Effector memory CD4-positive, alpha-beta T cell (primary cell): Measurements from ENCODE around the gene NKAIN1.

Source experiments
- DNase-seq, 3 donors: peaks; one replicate each; pipeline ENCODE4 v3.0.0-alpha.2; 2020
- H3K27ac ChIP-seq: 2 replicates; pipeline ENCODE4 v1.7.0; 2013; ENCODE audit warnings: mild to moderate bottlenecking, low read length, moderate library complexity; ENCODE audit not compliant: insufficient read depth, poor library complexity, severe bottlenecking
- H3K27me3 ChIP-seq: replicated peaks from 2 replicates; pipeline ENCODE4 v1.7.0; 2013; ENCODE audit warnings: mild to moderate bottlenecking, low read length; ENCODE audit not compliant: insufficient read depth, control insufficient read depth, poor library complexity, severe bottlenecking
- H3K36me3 ChIP-seq: 2 replicates; pipeline ENCODE4 v1.7.0; 2013; ENCODE audit warnings: mild to moderate bottlenecking, low read length, moderate library complexity; ENCODE audit not compliant: control insufficient read depth, insufficient read depth
- H3K4me1 ChIP-seq: 2 replicates; pipeline ENCODE4 v1.7.0; 2013; ENCODE audit warnings: low read length, mild to moderate bottlenecking; ENCODE audit not compliant: control insufficient read depth, insufficient read depth, poor library complexity, severe bottlenecking
- H3K4me3 ChIP-seq: 2 replicates; pipeline ENCODE4 v1.7.0; 2013; ENCODE audit warnings: low read length, low read depth, mild to moderate bottlenecking; ENCODE audit not compliant: insufficient read depth, poor library complexity, severe bottlenecking
- H3K9me3 ChIP-seq: 2 replicates; pipeline ENCODE4 v1.7.0; 2013; ENCODE audit warnings: mild to moderate bottlenecking, low read length, moderate library complexity; ENCODE audit not compliant: control insufficient read depth

The NKAIN1 gene

GRCh38 chr1:31238612-31238985 is 1.1 kb downstream of the NKAIN1 start:
- no peak overlapping the region for H3K4me3 ChIP-seq

GRCh38 chr1:31234870-31235269 is 4.8 kb downstream of the NKAIN1 start:
- H3K4me3 ChIP-seq = no peak overlapping the region
- peaks cover 12% of the 10 kb centered on the region for H3K27me3 ChIP-seq
- DNase-seq = no peak

More at GRCh38 chr1:31238612-31238985, 1.1 kb downstream of the NKAIN1 start:
- H3K27me3 ChIP-seq = peaks cover 18% of the 10 kb centered on the region
- H3K9me3 ChIP-seq = no peaks in the 10 kb centered on the region
- peaks cover 7% of the 10 kb centered on the region for H3K4me1 ChIP-seq
- H3K27ac ChIP-seq = no peak overlapping the region
- H3K36me3 ChIP-seq = no peaks in the 10 kb centered on the region
- no peak for DNase-seq

GRCh38 chr1:31234123-31234708 is 5.5 kb downstream of the NKAIN1 start:
- no peak overlapping the region for H3K27ac ChIP-seq
- no peaks in the 10 kb centered on the region for H3K9me3 ChIP-seq
- H3K4me1 ChIP-seq = peaks cover 6% of the 10 kb centered on the region
- H3K36me3 ChIP-seq = no peaks in the 10 kb centered on the region
- H3K27me3 ChIP-seq = peaks cover 10% of the 10 kb centered on the region
- H3K4me3 ChIP-seq = no peak overlapping the region
- no peak for DNase-seq

More at GRCh38 chr1:31234870-31235269, 4.8 kb downstream of the NKAIN1 start:
- Histone ChIP-seq H3K27ac (no peak overlapping the region), H3K36me3 (no peaks in the 10 kb centered on the region), H3K9me3 (no peaks in the 10 kb centered on the region), H3K4me1 (peaks cover 7% of the 10 kb centered on the region)

- H3K36me3 ChIP-seq = no peaks in the 10 kb centered on the region
- no peak overlapping the region for H3K4me3 ChIP-seq
- no peaks in the 10 kb centered on the region for H3K4me1 ChIP-seq
- H3K27me3 ChIP-seq = peaks cover 10% of the 10 kb centered on the region
- no peaks in the 10 kb centered on the region for H3K9me3 ChIP-seq
- no peak overlapping the region for H3K27ac ChIP-seq
- DNase-seq = no peak
These were observed 7.0 kb downstream of the NKAIN1 start for GRCh38 chr1:31232689-31233088.

GRCh38 chr1:31231802-31232201 is 7.9 kb downstream of the NKAIN1 start:
- H3K4me3 ChIP-seq = no peak overlapping the region
- H3K27me3 ChIP-seq = peaks cover 5% of the 10 kb centered on the region
- H3K36me3 ChIP-seq = no peaks in the 10 kb centered on the region
- no peak overlapping the region for H3K27ac ChIP-seq
- H3K9me3 ChIP-seq = no peaks in the 10 kb centered on the region
- no peaks in the 10 kb centered on the region for H3K4me1 ChIP-seq
- DNase-seq = no peak

- DNase-seq = no peak
- Histone ChIP-seq H3K9me3 (no peaks in the 10 kb centered on the region), H3K36me3 (no peaks in the 10 kb centered on the region), H3K4me1 (no peaks in the 10 kb centered on the region), H3K4me3 (no peak overlapping the region), H3K27me3 (no peaks in the 10 kb centered on the region), H3K27ac (no peak overlapping the region)
These were observed 9.3 kb downstream of the NKAIN1 start for GRCh38 chr1:31230378-31230777.

GRCh38 chr1:31228986-31229385 is 10.7 kb downstream of the NKAIN1 start:
- no peak overlapping the region for H3K27ac ChIP-seq
- H3K27me3 ChIP-seq = no peaks in the 10 kb centered on the region
- H3K36me3 ChIP-seq = no peaks in the 10 kb centered on the region
- no peak overlapping the region for H3K4me3 ChIP-seq
- no peaks in the 10 kb centered on the region for H3K9me3 ChIP-seq
- no peak for DNase-seq
- no peaks in the 10 kb centered on the region for H3K4me1 ChIP-seq

GRCh38 chr1:31227891-31228568 is 11.7 kb downstream of the NKAIN1 start:
- Histone ChIP-seq H3K27ac (no peak overlapping the region), H3K9me3 (no peaks in the 10 kb centered on the region), H3K4me1 (no peaks in the 10 kb centered on the region), H3K36me3 (no peaks in the 10 kb centered on the region), H3K27me3 (no peaks in the 10 kb centered on the region), H3K4me3 (no peak overlapping the region)
- no peak for DNase-seq

- Histone ChIP-seq H3K27ac (no peak overlapping the region), H3K4me1 (no peaks in the 10 kb centered on the region), H3K9me3 (no peaks in the 10 kb centered on the region), H3K4me3 (no peak overlapping the region), H3K36me3 (no peaks in the 10 kb centered on the region), H3K27me3 (no peaks in the 10 kb centered on the region)
- no peak for DNase-seq
These were observed 15.6 kb downstream of the NKAIN1 start for GRCh38 chr1:31224068-31224467.

GRCh38 chr1:31222176-31222575 is 17.5 kb downstream of the NKAIN1 start:
- H3K27ac ChIP-seq = no peak overlapping the region
- no peak for DNase-seq
- H3K27me3 ChIP-seq = no peaks in the 10 kb centered on the region
- no peak overlapping the region for H3K4me3 ChIP-seq
- no peaks in the 10 kb centered on the region for H3K9me3 ChIP-seq
- H3K4me1 ChIP-seq = no peaks in the 10 kb centered on the region
- H3K36me3 ChIP-seq = no peaks in the 10 kb centered on the region
